GM18867 (cell line): ENCODE data around the gene IP6K1.

Experiments used
- ATAC-seq: cut with Tn5 transposase; IDR thresholded peaks from one replicate; pipeline ENCODE4 v1.9.1; 2021; ENCODE audit warnings: mild to moderate bottlenecking, moderate library complexity; ENCODE audit not compliant: unreplicated experiment

IP6K1 gene

GRCh38 chr3:49725906-49726681, 60.2 kb downstream of the IP6K1 start:
- no peak for ATAC-seq

- ATAC-seq: no peak
Observed at GRCh38 chr3:49724586-49724985, 61.8 kb downstream of the IP6K1 start.

GRCh38 chr3:49723628-49724551, 62.5 kb downstream of the IP6K1 start, which contains the start of gene GMPPB:
TSS of gene GMPPB (minus strand) at chr3:49723951. CDS start at chr3:49723726, 225 bp downstream.
- peak; percentile 83 for ATAC-seq

- ATAC-seq: no peak
Observed at GRCh38 chr3:49723296-49723627, 63.1 kb downstream of the IP6K1 start.

GRCh38 chr3:49722896-49723295, 63.4 kb downstream of the IP6K1 start:
- no peak for ATAC-seq

- no peak for ATAC-seq
Observed at GRCh38 chr3:49721896-49722781, 64.2 kb downstream of the IP6K1 start.

GRCh38 chr3:49721596-49721895, 64.8 kb downstream of the IP6K1 start:
- ATAC-seq: no peak

- no peak for ATAC-seq
Observed at GRCh38 chr3:49720855-49721595, 65.3 kb downstream of the IP6K1 start.

- ATAC-seq: peak; percentile 38
Observed at GRCh38 chr3:49719214-49719884, 67.0 kb downstream of the IP6K1 start, which contains the start of gene AMIGO3. TSS of gene AMIGO3 (minus strand) at chr3:49719684. CDS start at chr3:49719465, 219 bp downstream.

- ATAC-seq: no peak
Observed at GRCh38 chr3:49718858-49719213, 67.5 kb downstream of the IP6K1 start.

GRCh38 chr3:49717959-49718857, 68.1 kb downstream of the IP6K1 start:
- ATAC-seq: no peak

- no peak for ATAC-seq
Observed at GRCh38 chr3:49717211-49717958, 69.0 kb downstream of the IP6K1 start.

GRCh38 chr3:49716691-49717210, 69.6 kb downstream of the IP6K1 start:
- no peak for ATAC-seq

- ATAC-seq: no peak
Observed at GRCh38 chr3:49716169-49716568, 70.2 kb downstream of the IP6K1 start.

GRCh38 chr3:49715611-49716121, 70.7 kb downstream of the IP6K1 start:
- ATAC-seq: no peak

- ATAC-seq: no peak
Observed at GRCh38 chr3:49714728-49715550, 71.4 kb downstream of the IP6K1 start.
